Inflammatory macrophage treated with lipopolysaccharide for 1 hour (primary cell): Measurements from ENCODE around the gene DPYSL3.

ENCODE experiments used
- DNase-seq, 2 donors: peaks; one replicate each; pipeline ENCODE4 v3.0.0-alpha.2; 2020 to 2022

DPYSL3 gene

DNA sequence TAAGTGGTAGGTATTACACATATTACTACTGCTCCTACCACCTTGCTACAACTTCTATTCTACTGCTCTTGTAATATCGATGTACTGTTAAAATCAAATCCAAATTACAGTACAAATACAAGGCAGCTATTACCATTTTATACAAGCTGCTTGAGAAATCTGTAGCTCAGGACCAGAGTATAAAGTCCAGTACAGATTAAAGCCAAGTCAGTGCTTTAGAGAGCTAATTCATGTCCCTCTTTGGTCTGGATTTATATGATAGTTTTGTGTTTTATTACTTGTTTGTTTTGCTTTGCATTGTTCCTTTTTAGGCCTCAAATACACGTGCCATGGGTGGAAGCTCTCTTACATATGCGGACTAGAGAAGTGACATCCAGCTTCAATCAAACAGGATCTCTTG, 75.8 kb downstream of the DPYSL3 start:
- no peak for DNase-seq

DNA sequence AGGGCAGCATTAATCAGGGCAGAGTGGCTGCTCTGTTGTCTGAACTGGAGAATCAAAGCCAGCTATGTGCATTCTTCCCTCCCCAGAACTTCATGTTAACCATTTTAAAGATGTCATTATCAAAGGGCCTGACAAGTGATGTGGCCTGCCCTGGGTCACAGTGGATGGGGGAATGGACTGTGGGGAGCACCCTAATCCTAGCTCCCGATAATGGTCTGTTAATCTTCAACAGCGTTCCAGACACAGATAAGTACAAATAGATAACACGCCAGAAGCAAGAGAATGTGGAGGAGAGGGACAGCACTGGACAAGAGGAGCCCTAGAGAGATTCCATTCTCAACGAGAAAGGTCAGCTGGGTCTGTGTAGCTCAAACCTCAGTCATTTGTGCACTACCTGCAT, 77.5 kb downstream of the DPYSL3 start:
- DNase-seq = no peak

DNA sequence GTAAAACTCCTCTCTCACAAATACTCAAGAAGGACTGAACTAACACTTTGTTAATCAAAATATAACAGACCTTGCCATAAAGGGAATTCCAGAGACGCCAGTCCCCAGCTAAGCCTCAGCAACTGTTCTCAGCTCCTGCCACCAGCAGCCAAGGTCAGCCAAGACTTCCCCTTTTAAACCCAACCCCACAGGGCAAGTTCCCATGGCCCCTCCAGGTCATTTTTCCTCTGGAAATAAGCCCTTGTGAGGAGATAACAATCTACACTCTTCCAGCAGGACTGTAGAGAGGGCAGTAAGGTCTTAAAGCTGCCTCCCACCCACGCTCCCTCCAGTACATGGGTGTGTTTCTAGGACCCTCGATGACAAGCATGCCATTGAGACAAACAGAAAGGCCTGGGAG, 78.3 kb downstream of the DPYSL3 start:
- no peak for DNase-seq

- DNase-seq = no peak
These were observed 79.2 kb downstream of the DPYSL3 start for GRCh38 chr5:147430628-147431027.

DNA sequence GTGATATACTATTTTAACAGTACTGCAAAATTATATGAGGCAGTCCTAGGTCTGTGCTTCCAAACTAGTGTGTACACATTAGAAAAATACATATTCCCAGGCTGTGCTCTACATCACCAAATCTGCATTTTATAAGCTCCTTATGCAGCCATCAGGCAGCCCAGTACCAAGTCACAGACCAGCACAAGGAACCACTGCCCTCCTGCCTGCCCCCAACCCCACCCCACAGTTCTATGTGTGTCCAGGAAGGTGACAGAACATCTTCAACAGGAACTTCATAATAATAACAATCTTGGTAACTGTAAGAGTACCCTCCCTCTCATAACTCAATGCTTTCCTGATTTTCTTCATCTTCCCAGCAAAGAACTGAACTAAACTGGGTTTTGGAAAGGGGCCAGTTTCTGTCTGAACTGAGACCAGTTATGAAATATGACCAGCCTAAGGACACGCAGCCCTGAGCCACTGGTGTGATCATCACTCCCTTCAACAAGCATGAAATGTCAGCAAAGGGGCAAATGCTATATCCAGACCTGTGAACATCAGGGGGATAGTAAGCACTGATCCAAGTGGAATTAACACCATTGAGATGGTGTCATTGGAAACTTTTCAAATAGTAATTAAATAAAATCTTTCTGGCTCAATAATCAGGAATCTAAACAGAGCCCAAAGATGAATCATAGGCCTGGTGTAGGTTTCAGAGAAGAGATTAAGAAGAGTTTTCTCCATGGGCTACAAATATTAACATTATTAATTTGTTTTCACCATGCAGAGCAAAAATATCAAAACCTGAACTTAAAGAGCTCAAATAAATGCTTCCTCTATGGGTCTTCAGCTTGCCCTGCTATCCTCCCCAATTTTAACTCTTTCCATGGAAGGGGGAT, 82.1 kb downstream of the DPYSL3 start:
- no peak for DNase-seq

GRCh38 chr5:147426640-147427327, 83.1 kb downstream of the DPYSL3 start:
- no peak for DNase-seq

DNA sequence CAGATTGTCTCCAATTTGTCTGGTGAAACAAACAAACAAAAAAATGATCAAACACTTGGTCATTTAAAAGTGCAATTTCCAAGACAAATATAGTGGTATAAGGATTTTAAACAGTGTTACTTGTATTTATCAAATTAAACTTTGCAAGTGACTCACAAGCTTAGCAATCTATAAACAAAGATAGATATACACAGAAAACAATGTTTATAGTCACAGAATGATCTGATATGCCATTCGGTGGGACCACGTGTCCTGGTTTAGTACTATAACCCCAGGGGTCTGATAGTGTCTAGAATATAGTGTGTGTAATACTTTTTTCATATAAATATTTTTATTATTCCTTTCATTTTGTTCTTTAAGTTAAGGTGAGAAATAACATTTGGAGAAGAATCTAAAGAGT, 91.3 kb downstream of the DPYSL3 start:
- DNase-seq = no peak

GRCh38 chr5:147417135-147417813, 92.6 kb downstream of the DPYSL3 start:
- DNase-seq = no peak

DNA sequence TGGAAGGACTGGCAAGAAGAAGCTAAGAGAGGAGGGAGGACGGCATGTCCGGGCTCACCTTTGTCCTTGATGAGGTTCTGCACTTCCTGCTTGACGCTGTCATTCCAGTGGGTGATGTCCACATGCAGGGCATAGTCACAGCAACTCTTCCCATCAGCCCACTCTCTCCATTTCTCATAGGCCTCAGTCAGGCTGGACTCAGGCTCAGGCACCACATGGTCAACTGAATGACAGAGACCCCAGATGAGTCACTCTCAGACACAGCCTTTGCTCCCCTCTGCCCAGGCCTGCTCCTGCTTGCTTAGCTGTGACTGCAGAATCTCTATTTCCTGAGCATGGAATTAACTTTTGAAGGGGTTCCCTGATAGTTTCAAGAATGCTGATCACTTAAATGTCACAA, 94.2 kb downstream of the DPYSL3 start:
- DNase-seq = peak in 1 of 2 donors; percentile 81

GRCh38 chr5:147413266-147413665, 96.6 kb downstream of the DPYSL3 start:
- DNase-seq = no peak

GRCh38 chr5:147412561-147412960, 97.3 kb downstream of the DPYSL3 start:
- no peak for DNase-seq

DNA sequence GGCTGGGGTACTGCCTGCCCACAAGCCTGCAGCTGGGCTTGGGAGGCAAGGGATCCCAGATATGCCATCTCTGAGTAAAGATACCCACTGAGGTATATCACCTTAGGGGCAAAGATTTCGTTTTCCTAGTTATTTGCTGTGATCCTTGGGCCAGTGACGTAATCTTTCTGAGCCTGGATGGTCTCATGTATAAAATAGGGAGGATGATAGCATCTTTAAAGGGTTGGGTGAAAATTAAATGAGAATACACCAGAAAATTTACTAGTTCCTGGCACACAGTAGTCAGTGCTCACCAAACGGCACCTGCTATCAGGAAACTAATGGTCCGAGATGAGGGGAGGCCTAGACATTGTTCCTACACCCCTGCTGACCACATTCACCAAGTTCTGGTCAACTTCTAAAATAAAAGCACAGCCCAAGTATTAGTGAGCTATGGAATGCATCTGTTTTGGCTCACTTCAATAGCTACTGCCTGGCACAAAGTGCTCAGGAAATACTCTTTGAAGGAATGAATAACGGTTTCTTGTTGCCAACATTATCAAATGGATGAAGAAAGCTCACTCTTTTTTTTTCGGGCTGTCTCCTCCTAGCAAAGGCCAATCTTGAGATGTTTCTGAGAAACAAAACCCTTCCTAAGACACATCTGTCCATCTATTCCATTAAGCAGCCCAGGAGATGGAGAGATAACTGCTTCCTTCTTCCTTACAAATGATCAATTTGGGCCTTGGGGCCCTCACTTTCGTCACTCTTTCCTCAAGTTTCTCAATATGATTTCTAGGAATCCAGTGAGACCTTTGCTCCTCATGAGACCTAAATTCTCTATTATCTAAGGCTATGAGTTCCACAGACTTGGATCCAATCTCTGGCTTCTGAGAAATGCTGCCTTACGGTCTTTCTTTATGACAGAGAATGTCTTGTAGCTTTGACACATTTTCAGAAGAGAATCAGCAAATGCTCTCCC, 98.2 kb downstream of the DPYSL3 start:
- no peak for DNase-seq

DNA sequence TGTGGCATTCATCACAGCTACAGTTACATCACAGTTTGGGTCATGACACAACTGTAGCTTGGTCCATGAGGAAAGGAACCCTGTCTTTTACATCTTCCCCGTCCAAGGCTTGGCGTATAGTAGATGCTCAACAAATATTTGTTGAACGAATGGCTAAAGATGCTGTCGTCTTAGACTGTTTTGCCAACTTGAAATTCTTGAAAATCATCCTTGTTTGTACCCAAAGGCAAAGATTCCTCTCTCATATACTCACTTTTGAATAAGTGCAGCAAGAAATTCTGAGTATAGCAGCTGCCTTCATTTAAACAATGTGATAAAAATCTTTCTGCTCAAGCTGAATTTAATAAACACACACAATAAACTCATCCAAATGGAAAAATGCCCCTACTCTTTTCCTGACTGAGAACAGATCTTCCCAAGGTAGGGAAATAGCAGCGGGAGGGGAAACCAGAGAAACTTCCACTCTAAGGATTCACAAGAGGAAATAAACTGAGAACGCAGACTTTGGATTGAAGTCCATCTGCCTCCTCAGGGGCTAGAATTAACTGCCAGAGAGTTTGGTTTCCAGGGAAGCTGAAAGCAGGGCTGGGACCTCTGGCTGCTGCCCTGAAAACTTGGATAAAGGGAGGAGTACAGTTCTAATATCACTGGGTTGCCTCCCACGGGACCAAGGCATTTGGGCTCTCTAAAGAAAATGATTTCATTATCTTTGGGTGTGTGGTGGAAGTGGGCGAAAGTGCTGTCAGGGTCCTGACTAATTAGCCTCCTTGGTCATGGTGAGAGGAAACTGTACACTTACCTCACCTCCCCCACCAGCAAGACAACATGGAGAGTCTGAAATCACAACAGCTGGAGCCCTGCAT, 99.1 kb downstream of the DPYSL3 start:
- DNase-seq = no peak

- DNase-seq = no peak
These were observed 100.9 kb downstream of the DPYSL3 start for GRCh38 chr5:147408980-147409379.

GRCh38 chr5:147407094-147407681, 102.7 kb downstream of the DPYSL3 start:
- DNase-seq = no peak

DNA sequence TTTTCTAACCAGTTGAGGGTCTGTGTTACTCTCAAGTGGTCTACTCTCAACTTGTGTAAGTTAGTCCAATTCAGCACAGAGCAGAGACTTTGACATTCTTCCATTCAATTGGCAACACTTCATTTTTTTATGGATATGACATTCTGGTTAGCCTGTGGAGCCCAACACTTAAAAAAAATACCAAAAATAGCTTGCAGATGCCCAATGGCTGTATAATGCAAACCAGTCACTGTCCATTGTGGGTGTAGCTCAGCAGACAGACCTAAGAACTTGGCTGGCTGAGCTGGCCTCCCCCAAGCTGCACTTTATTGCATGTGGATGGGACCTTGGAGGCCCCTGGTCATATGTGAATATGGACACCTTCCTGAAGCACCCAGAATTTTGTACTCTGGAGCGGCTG, 103.2 kb downstream of the DPYSL3 start:
- no peak for DNase-seq

GRCh38 chr5:147404706-147405105, 105.2 kb downstream of the DPYSL3 start:
- no peak for DNase-seq

DNA sequence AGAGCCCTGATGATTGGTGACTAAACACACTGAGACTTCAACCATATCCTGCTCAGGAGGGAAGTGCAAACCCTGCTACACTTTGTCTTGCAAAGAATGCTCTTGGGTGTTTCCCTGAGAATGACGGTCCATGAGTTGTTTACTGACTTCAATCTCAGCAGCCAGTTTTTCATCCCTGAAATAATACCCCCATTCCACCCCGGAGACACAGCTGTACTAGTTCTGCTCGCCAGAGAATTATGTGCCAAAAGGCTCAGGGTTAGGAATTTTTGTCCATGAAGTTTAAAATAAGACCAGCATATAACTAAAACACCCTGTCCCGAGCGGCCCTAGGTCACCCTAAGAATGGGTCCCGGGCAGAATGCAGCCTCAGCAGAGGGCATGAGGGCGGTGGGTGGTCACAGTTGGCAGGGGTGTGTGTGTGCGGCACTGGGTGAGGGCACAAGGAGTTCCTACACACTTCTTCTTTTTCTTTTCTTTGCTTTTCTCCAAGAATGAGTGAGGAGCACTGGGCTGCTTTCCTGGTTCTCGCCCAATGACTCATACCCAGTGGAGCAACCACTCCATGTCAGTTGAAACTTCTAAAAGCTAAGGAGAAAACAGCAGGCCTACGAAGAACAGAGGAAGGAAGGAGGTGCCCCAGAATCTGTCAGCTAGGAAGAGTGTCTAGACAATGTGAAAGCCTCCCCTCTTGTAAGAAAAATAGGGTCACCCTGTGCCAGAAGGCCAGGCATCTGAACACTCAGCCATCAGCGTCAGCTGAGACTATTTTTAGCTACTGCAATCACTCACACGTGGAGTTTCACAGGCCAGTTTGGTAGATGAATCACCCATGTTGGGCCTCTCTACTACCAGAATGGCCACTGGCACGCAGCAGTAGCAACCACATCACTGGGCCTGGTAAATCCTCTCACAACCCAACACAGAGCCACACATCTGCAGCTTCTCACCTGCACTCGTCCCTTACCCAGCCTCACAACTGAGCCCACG, 105.9 kb downstream of the DPYSL3 start:
- peak; percentile 68 to 86 for DNase-seq

DNA sequence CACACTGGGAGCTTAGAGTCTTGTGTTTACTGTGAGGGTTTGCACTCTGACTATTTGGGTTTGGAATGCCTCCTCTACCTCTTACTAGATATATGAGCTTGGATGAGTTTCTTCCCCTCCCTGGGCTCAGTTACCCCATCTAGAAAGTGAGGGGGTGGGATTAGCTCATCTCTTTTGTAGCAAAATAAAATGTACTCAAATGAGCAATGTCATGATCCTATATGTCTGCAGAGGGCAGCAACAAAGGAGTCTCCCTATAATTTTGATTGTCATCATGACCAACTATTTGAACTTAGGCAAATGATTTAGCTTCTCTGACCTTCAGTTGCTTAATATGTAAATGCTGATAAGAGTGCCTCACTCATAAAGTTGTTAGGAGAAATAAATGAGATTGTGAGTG, 109.0 kb downstream of the DPYSL3 start:
- DNase-seq = peak; percentile 67 to 89
